ENCODE results near the gene MORF4L2. TPM values are rescaled to one million over a fixed set of nuclear protein-coding genes. Genes with fewer than 3 reads are reported as not detected.

MORF4L2 gene
- total and polyA plus RNA-seq, 2 of the 8 experiments (the other 6 are each of a cell fraction or from before 2014, with no cell fraction given): 235 to 373 TPM

DNA sequence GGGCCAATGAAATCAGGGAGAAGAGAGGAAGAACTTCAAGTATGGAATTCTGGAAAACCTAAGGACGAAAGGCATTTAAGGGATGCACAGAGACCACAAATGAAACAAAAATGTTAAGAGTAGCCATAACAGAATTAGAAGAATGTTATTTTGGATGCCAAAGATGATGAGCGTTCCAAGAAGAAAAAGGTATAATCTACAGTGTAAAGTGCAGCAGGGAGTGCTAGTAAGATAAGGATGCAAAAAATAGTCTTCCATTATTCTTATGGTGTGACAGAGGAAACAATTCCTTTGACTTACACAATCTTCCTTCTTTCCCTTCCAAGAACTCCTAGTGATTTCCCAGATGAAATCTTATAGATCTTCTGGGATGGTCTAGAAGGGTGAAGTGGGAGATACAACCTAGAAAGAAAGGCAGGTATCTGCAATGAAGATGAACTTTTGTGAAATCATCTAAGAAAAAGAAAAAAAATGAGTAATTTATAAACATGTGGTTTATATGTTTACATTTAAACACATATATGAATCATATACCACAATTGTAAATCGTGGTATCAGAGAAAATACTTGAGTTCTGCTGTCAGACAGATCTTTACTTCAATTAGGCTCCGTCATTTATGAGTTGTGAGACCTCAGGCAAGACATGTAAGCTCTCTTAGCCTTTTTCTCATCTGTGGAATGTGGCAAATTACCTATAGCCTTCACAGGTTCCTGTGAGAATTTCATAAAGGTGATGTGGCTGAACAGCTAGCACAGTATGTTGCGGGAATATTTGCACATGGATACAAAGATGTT lies 8.1 kb downstream of the MORF4L2 start:
- no peaks in the 10 kb centered on the region for H4K20me1 ChIP-seq (replicated peaks in 1 of 2; ENCODE audit: control insufficient read depth in 1 of 2, insufficient read depth in 2 of 2, low read length in 2 of 2)
- peaks cover 5 to 67% (median 24%) of the 10 kb centered on the region in 4 experiments; a peak in 7 of 8 replicates for H3K36me3 ChIP-seq (ENCODE audit: control insufficient read depth in 2 of 4, insufficient read depth in 4 of 4, low read length in 3 of 4)
- no peak overlapping the region for H2AK5ac ChIP-seq (ENCODE audit: low read depth, low read length)
- H3K9ac ChIP-seq (replicated peaks in 1 of 4; ENCODE audit: extremely low read depth in 1 of 4, low read depth in 3 of 4, low read length in 3 of 4): no peak overlapping the region
- H2AFZ ChIP-seq (ENCODE audit: low read length): no peak overlapping the region
- no peak overlapping the region for H4K5ac ChIP-seq (ENCODE audit: insufficient read length, low read depth, low read length)
- H3K4me3 ChIP-seq (ENCODE audit: extremely low read depth in 1 of 4, insufficient read depth in 2 of 4, low read depth in 3 of 4, low read length in 4 of 4): no peak overlapping the region
- H4K8ac ChIP-seq (ENCODE audit: extremely low read depth, insufficient read depth, low read length): no peak overlapping the region
- H2BK120ac ChIP-seq (replicated peaks; ENCODE audit: low read depth, low read length): no peak overlapping the region
- no peak overlapping the region for H2BK5ac ChIP-seq (ENCODE audit: low read depth, low read length)
- no peak overlapping the region for H2BK12ac ChIP-seq (ENCODE audit: low read depth, low read length)
- WGBS, 2 experiments (ENCODE audit: extremely low coverage in 1 of 2, insufficient coverage in 1 of 2, insufficient read length in 1 of 2, insufficient replicate concordance in 2 of 2, low coverage in 1 of 2, low lambda C conversion rate in 2 of 2, missing lambda C conversion rate in 1 of 2): 91% methylated on average over 5 of the region's 5 CpGs; no CpG with 5 or more reads in 1 of the 2 experiments
- no peak overlapping the region for H2BK20ac ChIP-seq (ENCODE audit: low read length)
- no peak overlapping the region for H3K4ac ChIP-seq (replicated peaks; ENCODE audit: insufficient read length, low read depth, low read length)
- CTCF ChIA-PET (ENCODE audit: partially characterized antibody): no interaction called here
- no peak overlapping the region for H3K27ac ChIP-seq (ENCODE audit: low read depth, low read length)
- no peaks in the 10 kb centered on the region for H3K9me3 ChIP-seq (ENCODE audit: insufficient read depth in 2 of 2, low read depth in 1 of 2, low read length in 1 of 2)
- POLR2A ChIA-PET (ENCODE audit: partially characterized antibody): interaction anchor here (1.1 to 1.4 kb wide), 2 partner anchors 11 to 145 kb away, joined by 3 to 4 read pairs; no protein-coding TSS in a partner anchor
- no peaks in the 10 kb centered on the region for H3K23me2 ChIP-seq (ENCODE audit: low read depth, low read length)
- no peak for TF ChIP-seq POU5F1 (IDR thresholded peaks at IDR 0.05; ENCODE audit: low read depth, low read length)
- no peak for TF ChIP-seq PHF8 (conservative IDR thresholded peaks at IDR 0.05; ENCODE audit: low read depth, low read length)
- no peak for TF ChIP-seq SIX5 (IDR thresholded peaks at IDR 0.05; ENCODE audit: low read depth, low read length)
- no peak for TF ChIP-seq TBP (IDR thresholded peaks at IDR 0.05; ENCODE audit: low read depth, low read length)
- TF ChIP-seq, protein P1, sequence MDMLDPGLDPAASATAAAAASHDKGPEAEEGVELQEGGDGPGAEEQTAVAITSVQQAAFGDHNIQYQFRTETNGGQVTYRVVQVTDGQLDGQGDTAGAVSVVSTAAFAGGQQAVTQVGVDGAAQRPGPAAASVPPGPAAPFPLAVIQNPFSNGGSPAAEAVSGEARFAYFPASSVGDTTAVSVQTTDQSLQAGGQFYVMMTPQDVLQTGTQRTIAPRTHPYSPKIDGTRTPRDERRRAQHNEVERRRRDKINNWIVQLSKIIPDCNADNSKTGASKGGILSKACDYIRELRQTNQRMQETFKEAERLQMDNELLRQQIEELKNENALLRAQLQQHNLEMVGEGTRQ (IDR thresholded peaks at IDR 0.05; ENCODE audit: low read length): no peak
- no peak for TF ChIP-seq GTF2F1 (IDR thresholded peaks at IDR 0.05; ENCODE audit: borderline replicate concordance, low read depth, low read length)
- TF ChIP-seq ASH2L (IDR thresholded peaks at IDR 0.05; ENCODE audit: low read length): no peak
- DNase-seq (ENCODE audit: low read depth in 1 of 2, low spot score in 2 of 2): no peak
- no peak overlapping the region for H3K4me2 ChIP-seq (ENCODE audit: insufficient read depth in 1 of 2, low read depth in 2 of 2, low read length in 2 of 2)
- H3K79me2 ChIP-seq (ENCODE audit: control insufficient read depth in 1 of 2, insufficient read depth in 2 of 2, low read length in 2 of 2): no peaks in the 10 kb centered on the region
- H4K91ac ChIP-seq (replicated peaks; ENCODE audit: insufficient read length, low read length): no peak overlapping the region
- no peak overlapping the region for H3K56ac ChIP-seq (replicated peaks; ENCODE audit: insufficient read length, low read depth, low read length)
- H3K79me1 ChIP-seq (ENCODE audit: low read depth, low read length): no peaks in the 10 kb centered on the region
- no peaks in the 10 kb centered on the region; a peak in 1 of 7 replicates for H3K4me1 ChIP-seq (replicated peaks in 1 of 4; ENCODE audit: control insufficient read depth in 3 of 4, insufficient read depth in 4 of 4, low read length in 3 of 4)
- H2BK15ac ChIP-seq (ENCODE audit: low read length): no peak overlapping the region
- no peaks in the 10 kb centered on the region for H3K27me3 ChIP-seq (replicated peaks in 1 of 4; ENCODE audit: control insufficient read depth in 3 of 4, extremely low read depth in 1 of 4, insufficient read depth in 3 of 4, low read length in 3 of 4)
- FAIRE-seq: no peak
- no peak overlapping the region for H3K14ac ChIP-seq (ENCODE audit: insufficient read length)
- no peak overlapping the region for H3K23ac ChIP-seq (ENCODE audit: insufficient read length)
- no peak overlapping the region for H3K18ac ChIP-seq (ENCODE audit: extremely low read depth, low read length)
